Activated naive CD8-positive, alpha-beta T cell treated with anti-CD3 and anti-CD28 coated beads for 36 hours (primary cell): ENCODE data around the gene CDRT4. TPM values are rescaled to one million over a fixed set of nuclear protein-coding genes. Genes with fewer than 3 reads are reported as not detected.

Experiments used
- DNase-seq: peaks from one replicate; pipeline ENCODE4 v3.0.0; 2021
- H3K27ac Mint-ChIP-seq: one replicate; pipeline ENCODE4 v1.8.0; 2022; ENCODE audit warnings: mild to moderate bottlenecking, moderate library complexity, mixed read lengths
- H3K27me3 Mint-ChIP-seq: one replicate; pipeline ENCODE4 v1.8.0; 2022; ENCODE audit warnings: mild to moderate bottlenecking, mixed read lengths
- H3K36me3 Mint-ChIP-seq: one replicate; pipeline ENCODE4 v1.8.0; 2021; ENCODE audit warnings: mild to moderate bottlenecking, mixed read lengths
- H3K4me1 Mint-ChIP-seq: one replicate; pipeline ENCODE4 v1.8.0; 2021; ENCODE audit warnings: mixed read lengths
- H3K4me3 Mint-ChIP-seq: one replicate; pipeline ENCODE4 v1.8.0; 2022; ENCODE audit warnings: mild to moderate bottlenecking, moderate library complexity, mixed read lengths
- H3K9me3 Mint-ChIP-seq: one replicate; pipeline ENCODE4 v1.8.0; 2022; ENCODE audit warnings: mixed read lengths
- total RNA-seq, 2 experiments: library from RNA; stranded (reverse); gene quantifications; one replicate each; pipeline ENCODE4 v1.2.3, GENCODE V29; 2021

Gene CDRT4
- total RNA-seq, 2 experiments from 2014 or later = 1.9 to 3.2 TPM

GRCh38 chr17:15408803-15409202 is 58.6 kb downstream of the CDRT4 start:
- H3K4me1 Mint-ChIP-seq = peaks cover 1% of the 10 kb centered on the region
- no peaks in the 10 kb centered on the region for H3K9me3 Mint-ChIP-seq
- H3K36me3 Mint-ChIP-seq = no peaks in the 10 kb centered on the region
- DNase-seq = no peak
- no peak overlapping the region for H3K4me3 Mint-ChIP-seq
- no peaks in the 10 kb centered on the region for H3K27me3 Mint-ChIP-seq
- no peak overlapping the region for H3K27ac Mint-ChIP-seq

- Mint-ChIP-seq H3K27me3 (no peaks in the 10 kb centered on the region), H3K27ac (no peak overlapping the region), H3K4me3 (no peak overlapping the region), H3K9me3 (no peaks in the 10 kb centered on the region), H3K36me3 (no peaks in the 10 kb centered on the region), H3K4me1 (no peaks in the 10 kb centered on the region)
- no peak for DNase-seq
These were observed 61.3 kb downstream of the CDRT4 start for GRCh38 chr17:15406081-15406480.

- no peaks in the 10 kb centered on the region for H3K4me1 Mint-ChIP-seq
- no peak overlapping the region for H3K4me3 Mint-ChIP-seq
- no peaks in the 10 kb centered on the region for H3K9me3 Mint-ChIP-seq
- DNase-seq = no peak
- no peaks in the 10 kb centered on the region for H3K36me3 Mint-ChIP-seq
- no peaks in the 10 kb centered on the region for H3K27me3 Mint-ChIP-seq
- no peak overlapping the region for H3K27ac Mint-ChIP-seq
These were observed 62.4 kb downstream of the CDRT4 start for GRCh38 chr17:15405058-15405415.

- H3K4me3 Mint-ChIP-seq = no peak overlapping the region
- no peak for DNase-seq
- H3K27me3 Mint-ChIP-seq = no peaks in the 10 kb centered on the region
- no peak overlapping the region for H3K27ac Mint-ChIP-seq
- H3K4me1 Mint-ChIP-seq = no peaks in the 10 kb centered on the region
- no peaks in the 10 kb centered on the region for H3K9me3 Mint-ChIP-seq
- H3K36me3 Mint-ChIP-seq = no peaks in the 10 kb centered on the region
These were observed 63.0 kb downstream of the CDRT4 start for GRCh38 chr17:15404106-15405057.

- no peaks in the 10 kb centered on the region for H3K36me3 Mint-ChIP-seq
- no peak for DNase-seq
- H3K9me3 Mint-ChIP-seq = no peaks in the 10 kb centered on the region
- H3K4me1 Mint-ChIP-seq = no peaks in the 10 kb centered on the region
- no peak overlapping the region for H3K27ac Mint-ChIP-seq
- H3K27me3 Mint-ChIP-seq = no peaks in the 10 kb centered on the region
- H3K4me3 Mint-ChIP-seq = no peak overlapping the region
These were observed 64.0 kb downstream of the CDRT4 start for GRCh38 chr17:15403276-15403939.

GRCh38 chr17:15399443-15399842 is 68.0 kb downstream of the CDRT4 start:
- Mint-ChIP-seq H3K27me3 (no peaks in the 10 kb centered on the region), H3K27ac (no peak overlapping the region), H3K4me3 (no peak overlapping the region), H3K36me3 (no peaks in the 10 kb centered on the region), H3K9me3 (no peaks in the 10 kb centered on the region), H3K4me1 (no peaks in the 10 kb centered on the region)
- DNase-seq = no peak

- Mint-ChIP-seq H3K27ac (no peak overlapping the region), H3K36me3 (no peaks in the 10 kb centered on the region)
- DNase-seq = no peak
These were observed 68.6 kb downstream of the CDRT4 start for GRCh38 chr17:15398736-15399331.

GRCh38 chr17:15398291-15398690 is 69.1 kb downstream of the CDRT4 start:
- H3K36me3 Mint-ChIP-seq = no peaks in the 10 kb centered on the region
- DNase-seq = no peak
- no peak overlapping the region for H3K27ac Mint-ChIP-seq
- H3K27me3 Mint-ChIP-seq = peaks cover 6% of the 10 kb centered on the region
- no peaks in the 10 kb centered on the region for H3K9me3 Mint-ChIP-seq
- H3K4me1 Mint-ChIP-seq = no peaks in the 10 kb centered on the region
- no peak overlapping the region for H3K4me3 Mint-ChIP-seq

More at GRCh38 chr17:15398736-15399331, 68.6 kb downstream of the CDRT4 start:
- H3K4me1 Mint-ChIP-seq = no peaks in the 10 kb centered on the region
- H3K9me3 Mint-ChIP-seq = no peaks in the 10 kb centered on the region
- H3K4me3 Mint-ChIP-seq = no peak overlapping the region
- peaks cover under 1% of the 10 kb centered on the region for H3K27me3 Mint-ChIP-seq

- Mint-ChIP-seq H3K4me3 (no peak overlapping the region), H3K27me3 (peaks cover 7% of the 10 kb centered on the region), H3K4me1 (no peaks in the 10 kb centered on the region), H3K36me3 (no peaks in the 10 kb centered on the region), H3K27ac (no peak overlapping the region), H3K9me3 (no peaks in the 10 kb centered on the region)
- no peak for DNase-seq
These were observed 69.8 kb downstream of the CDRT4 start for GRCh38 chr17:15397620-15398019.

GRCh38 chr17:15395091-15395490 is 72.3 kb downstream of the CDRT4 start:
- H3K4me3 Mint-ChIP-seq = no peak overlapping the region
- no peak for DNase-seq
- H3K4me1 Mint-ChIP-seq = no peaks in the 10 kb centered on the region
- H3K9me3 Mint-ChIP-seq = no peaks in the 10 kb centered on the region
- H3K27ac Mint-ChIP-seq = no peak overlapping the region
- H3K27me3 Mint-ChIP-seq = peaks cover 7% of the 10 kb centered on the region
- no peaks in the 10 kb centered on the region for H3K36me3 Mint-ChIP-seq

- H3K9me3 Mint-ChIP-seq = no peaks in the 10 kb centered on the region
- H3K4me1 Mint-ChIP-seq = no peaks in the 10 kb centered on the region
- no peak overlapping the region for H3K27ac Mint-ChIP-seq
- no peaks in the 10 kb centered on the region for H3K36me3 Mint-ChIP-seq
- H3K4me3 Mint-ChIP-seq = no peak overlapping the region
- peaks cover 7% of the 10 kb centered on the region for H3K27me3 Mint-ChIP-seq
- DNase-seq = no peak
These were observed 74.0 kb downstream of the CDRT4 start for GRCh38 chr17:15393414-15393813.

GRCh38 chr17:15392326-15392741 is 75.1 kb downstream of the CDRT4 start:
- Mint-ChIP-seq H3K4me3 (no peak overlapping the region), H3K27ac (no peak overlapping the region), H3K9me3 (no peaks in the 10 kb centered on the region), H3K4me1 (no peaks in the 10 kb centered on the region), H3K36me3 (no peaks in the 10 kb centered on the region), H3K27me3 (peaks cover 7% of the 10 kb centered on the region)
- no peak for DNase-seq

GRCh38 chr17:15388356-15389041 is 78.9 kb downstream of the CDRT4 start:
- Mint-ChIP-seq H3K9me3 (no peaks in the 10 kb centered on the region), H3K36me3 (no peaks in the 10 kb centered on the region), H3K27ac (no peak overlapping the region), H3K4me1 (no peaks in the 10 kb centered on the region), H3K27me3 (peaks cover 13% of the 10 kb centered on the region), H3K4me3 (no peak overlapping the region)
- no peak for DNase-seq

GRCh38 chr17:15386083-15386482 is 81.3 kb downstream of the CDRT4 start:
- Mint-ChIP-seq H3K4me3 (no peak overlapping the region), H3K4me1 (no peaks in the 10 kb centered on the region), H3K36me3 (no peaks in the 10 kb centered on the region)

More at GRCh38 chr17:15386083-15386482, 81.3 kb downstream of the CDRT4 start:
- Mint-ChIP-seq H3K27ac (no peak overlapping the region), H3K27me3 (peaks cover 10% of the 10 kb centered on the region), H3K9me3 (no peaks in the 10 kb centered on the region)
- no peak for DNase-seq
